Natural killer cell (primary cell): Measurements from ENCODE around the gene CAMK1. TPM values are rescaled to one million over a fixed set of nuclear protein-coding genes. Genes with fewer than 3 reads are reported as not detected.

Source experiments
- ATAC-seq, 3 donors: fragments of 150-1000 bp in 2 of 3; fragments of 200-7000 bp in 1 of 3; cut with Tn5 transposase; 1 replicate in 1 of 3; 2 replicates in 2 of 3; pipeline ENCODE4 v1.10.0; 2021; ENCODE audit warnings: mild to moderate bottlenecking in 2 of 3, moderate library complexity in 2 of 3
- DNase-seq, 2 donors: peaks; one replicate each; pipeline versions ENCODE4 v3.0.0 to v3.0.0-alpha.2; 2013 to 2021; ENCODE audit warnings: mixed read lengths in 1 of 2
- H3K27ac ChIP-seq: one replicate; pipeline ENCODE4 v1.5.1; 2013; ENCODE audit warnings: mild to moderate bottlenecking, low read length
- H3K27me3 ChIP-seq: one replicate; pipeline ENCODE4 v1.6.1; 2013; ENCODE audit warnings: low read length; ENCODE audit not compliant: control insufficient read depth, insufficient read depth
- H3K36me3 ChIP-seq: one replicate; pipeline ENCODE4 v1.6.1; 2013; ENCODE audit warnings: low read length; ENCODE audit not compliant: control insufficient read depth, insufficient read depth
- H3K4me1 ChIP-seq: one replicate; pipeline ENCODE4 v1.6.1; 2013; ENCODE audit warnings: low read length; ENCODE audit not compliant: control insufficient read depth, insufficient read depth
- H3K4me3 ChIP-seq: one replicate; pipeline ENCODE4 v1.5.1; 2013; ENCODE audit warnings: low read length
- H3K9me3 ChIP-seq: one replicate; pipeline ENCODE4 v1.6.1; 2013; ENCODE audit warnings: low read length; ENCODE audit not compliant: control insufficient read depth, insufficient read depth
- H3K27ac Mint-ChIP-seq, 2 donors: one replicate each; pipeline ENCODE4 v1.8.0; 2022; ENCODE audit warnings: mild to moderate bottlenecking in 2 of 2, mixed read lengths in 2 of 2, moderate library complexity in 1 of 2
- H3K27me3 Mint-ChIP-seq, 2 donors: one replicate each; pipeline ENCODE4 v1.8.0; 2022; ENCODE audit warnings: low read depth in 2 of 2, mixed read lengths in 2 of 2
- H3K36me3 Mint-ChIP-seq: one replicate; pipeline ENCODE4 v1.8.0; 2022; ENCODE audit warnings: mixed read lengths
- H3K4me1 Mint-ChIP-seq, 2 donors: one replicate each; pipeline ENCODE4 v1.8.0; 2022; ENCODE audit warnings: mixed read lengths in 2 of 2
- H3K4me3 Mint-ChIP-seq: one replicate; pipeline ENCODE4 v1.8.0; 2022; ENCODE audit warnings: mild to moderate bottlenecking, moderate library complexity, mixed read lengths
- H3K9me3 Mint-ChIP-seq, 2 donors: one replicate each; pipeline ENCODE4 v1.8.0; 2022; ENCODE audit warnings: mixed read lengths in 2 of 2
- WGBS: methylation state at CpG from one replicate; pipeline ENCODE4 v1.1.7; 2013; ENCODE audit warnings: missing lambda C conversion rate; ENCODE audit not compliant: insufficient coverage; 5-methylcytosine and 5-hydroxymethylcytosine counted together
- intact Hi-C: fragments of 100-400 bp; cut with micrococcal nuclease; formaldehyde crosslinking; loops from one replicate; pipeline ENCODE4 v1.14.2; 2022
- total RNA-seq, 4 donors: library from RNA; stranded (reverse); fragments of 120-200 nt in 1 of 4; gene quantifications; one replicate each; pipeline versions ENCODE4 v1.2.3 to v1.2.4, GENCODE V29; 2013 to 2022
- TF ChIP-seq, protein P1 (sequence below): fragments of 200-600 bp; IDR thresholded peaks from one replicate; pipeline ENCODE4 v1.8.0; 2022; ENCODE audit warnings: antibody characterized with exemption

The CAMK1 gene
- total RNA-seq, 3 donors from 2014 or later (not counting 1 experiment from before 2014, with no cell fraction given), result 7.4 to 20.4 (median 8.7) TPM

DNA sequence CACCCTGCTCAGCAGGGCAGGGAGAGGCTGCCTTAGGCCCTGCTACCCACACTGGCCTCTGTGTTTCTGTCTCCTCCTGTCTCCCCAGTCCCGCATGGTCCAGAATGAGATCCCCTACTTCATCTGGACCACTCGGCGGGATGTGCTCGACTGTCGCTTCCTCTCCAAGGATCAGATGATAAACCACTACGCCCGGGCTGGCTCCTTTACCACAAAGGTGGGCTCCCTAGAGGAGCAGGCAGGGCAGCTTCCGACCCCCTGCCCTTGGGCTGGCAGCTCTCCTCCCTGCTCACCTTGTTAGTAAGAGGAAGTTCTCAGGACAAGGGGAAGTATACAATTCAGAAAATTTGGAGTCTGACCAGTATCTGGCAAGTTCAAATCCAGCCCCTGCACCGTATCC, 46.2 kb upstream of the CAMK1 start:
- no peaks in the 10 kb centered on the region for H3K36me3 Mint-ChIP-seq
- Histone ChIP-seq H3K4me1 (peaks cover 1% of the 10 kb centered on the region), H3K36me3 (peaks cover 6% of the 10 kb centered on the region), H3K9me3 (no peaks in the 10 kb centered on the region), H3K4me3 (no peak overlapping the region), H3K27ac (no peak overlapping the region), H3K27me3 (no peaks in the 10 kb centered on the region)
- WGBS, result 91% methylated on average over 9 of the region's 9 CpGs
- no peak overlapping the region for H3K4me3 Mint-ChIP-seq
- TF ChIP-seq, protein P1, sequence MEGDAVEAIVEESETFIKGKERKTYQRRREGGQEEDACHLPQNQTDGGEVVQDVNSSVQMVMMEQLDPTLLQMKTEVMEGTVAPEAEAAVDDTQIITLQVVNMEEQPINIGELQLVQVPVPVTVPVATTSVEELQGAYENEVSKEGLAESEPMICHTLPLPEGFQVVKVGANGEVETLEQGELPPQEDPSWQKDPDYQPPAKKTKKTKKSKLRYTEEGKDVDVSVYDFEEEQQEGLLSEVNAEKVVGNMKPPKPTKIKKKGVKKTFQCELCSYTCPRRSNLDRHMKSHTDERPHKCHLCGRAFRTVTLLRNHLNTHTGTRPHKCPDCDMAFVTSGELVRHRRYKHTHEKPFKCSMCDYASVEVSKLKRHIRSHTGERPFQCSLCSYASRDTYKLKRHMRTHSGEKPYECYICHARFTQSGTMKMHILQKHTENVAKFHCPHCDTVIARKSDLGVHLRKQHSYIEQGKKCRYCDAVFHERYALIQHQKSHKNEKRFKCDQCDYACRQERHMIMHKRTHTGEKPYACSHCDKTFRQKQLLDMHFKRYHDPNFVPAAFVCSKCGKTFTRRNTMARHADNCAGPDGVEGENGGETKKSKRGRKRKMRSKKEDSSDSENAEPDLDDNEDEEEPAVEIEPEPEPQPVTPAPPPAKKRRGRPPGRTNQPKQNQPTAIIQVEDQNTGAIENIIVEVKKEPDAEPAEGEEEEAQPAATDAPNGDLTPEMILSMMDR, result no peak
- ATAC-seq, result no peak
- no peaks in the 10 kb centered on the region for H3K9me3 Mint-ChIP-seq
- H3K27me3 Mint-ChIP-seq, result no peaks in the 10 kb centered on the region
- H3K27ac Mint-ChIP-seq, result no peak overlapping the region
- no peak for DNase-seq
- intact Hi-C loops, result no loop called here
- H3K4me1 Mint-ChIP-seq, result peaks cover 12% of the 10 kb centered on the region in 2 donors

DNA sequence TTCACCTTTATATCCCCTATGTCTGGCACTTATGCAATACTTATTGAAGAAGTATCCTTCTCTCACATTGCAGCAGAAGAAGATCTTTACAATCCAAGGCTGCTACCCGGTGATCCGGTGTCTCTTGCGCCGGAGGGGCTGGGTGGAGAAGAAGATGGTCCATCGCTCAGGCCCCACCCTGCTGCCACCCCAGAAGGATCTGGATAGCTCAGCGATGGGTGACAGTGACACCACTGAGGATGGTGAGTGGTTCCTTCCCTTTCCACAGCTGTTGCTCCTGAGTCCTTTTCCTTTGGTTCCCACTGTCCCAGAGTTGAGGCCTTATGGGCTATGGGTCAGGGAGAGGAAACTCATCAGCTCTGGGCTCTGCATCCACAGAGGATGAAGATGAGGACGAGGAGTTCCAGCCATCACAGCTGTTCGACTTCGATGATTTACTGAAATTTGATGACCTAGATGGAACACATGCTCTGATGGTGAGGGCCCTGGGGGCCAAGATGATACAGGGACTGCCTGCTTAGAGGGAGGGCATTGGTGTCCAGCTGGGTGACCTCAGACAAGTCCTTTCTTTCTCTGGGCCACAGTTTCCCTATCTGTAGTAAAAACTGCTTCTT, 43.2 kb upstream of the CAMK1 start:
- H3K27me3 ChIP-seq, result no peaks in the 10 kb centered on the region
- H3K36me3 ChIP-seq, result no peaks in the 10 kb centered on the region
- DNase-seq, result no peak
- no peaks in the 10 kb centered on the region for H3K9me3 ChIP-seq
- Mint-ChIP-seq H3K9me3 (no peaks in the 10 kb centered on the region), H3K27me3 (no peaks in the 10 kb centered on the region), H3K36me3 (no peaks in the 10 kb centered on the region), H3K4me1 (peaks cover 33 to 38% of the 10 kb centered on the region in 2 donors), H3K4me3 (no peak overlapping the region), H3K27ac (no peak overlapping the region)
- TF ChIP-seq, protein P1, result no peak
- no peak overlapping the region for H3K27ac ChIP-seq
- intact Hi-C loops, result no loop called here
- no peak for ATAC-seq
- no peak overlapping the region for H3K4me3 ChIP-seq
- H3K4me1 ChIP-seq, result peaks cover 27% of the 10 kb centered on the region
- WGBS, result 98% methylated on average over 9 of the region's 9 CpGs

DNA sequence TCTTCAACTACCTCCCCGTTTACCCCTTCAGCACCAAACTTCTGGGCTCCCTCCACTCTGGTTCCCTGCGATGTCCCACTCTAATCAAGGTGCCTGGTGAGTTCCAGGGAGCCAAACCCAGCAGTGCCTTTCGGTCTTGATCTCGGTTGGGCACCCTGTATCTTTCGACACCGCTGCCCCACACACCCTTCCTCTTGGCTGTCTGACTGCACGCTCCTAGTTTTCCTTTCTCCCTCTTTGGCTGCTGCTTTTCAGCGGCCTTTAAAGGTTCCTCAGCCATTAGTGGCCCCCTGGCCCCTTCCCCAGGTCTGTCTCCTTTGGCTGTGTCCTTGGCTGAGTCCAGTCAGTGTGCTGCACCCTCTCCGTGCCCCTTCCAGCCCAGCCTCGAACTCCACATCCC, 41.1 kb upstream of the CAMK1 start:
- H3K4me3 ChIP-seq, result no peak overlapping the region
- no peaks in the 10 kb centered on the region for H3K27me3 Mint-ChIP-seq
- peaks cover 31% of the 10 kb centered on the region for H3K4me1 ChIP-seq
- peak overlapping the region; percentile 60 to 93 for H3K27ac Mint-ChIP-seq
- peaks cover 13% of the 10 kb centered on the region for H3K36me3 ChIP-seq
- H3K36me3 Mint-ChIP-seq, result no peaks in the 10 kb centered on the region
- peak overlapping the region; percentile 4 for H3K27ac ChIP-seq
- H3K4me3 Mint-ChIP-seq, result peak overlapping the region; percentile 90
- H3K9me3 Mint-ChIP-seq, result no peaks in the 10 kb centered on the region
- H3K4me1 Mint-ChIP-seq, result peaks cover 39 to 58% of the 10 kb centered on the region in 2 donors
- no peak for DNase-seq
- 94% methylated on average over 10 of the region's 10 CpGs for WGBS
- TF ChIP-seq, protein P1, result no peak
- no peak for ATAC-seq
- H3K27me3 ChIP-seq, result no peaks in the 10 kb centered on the region
- no peaks in the 10 kb centered on the region for H3K9me3 ChIP-seq
- intact Hi-C loops, result no loop called here

DNA sequence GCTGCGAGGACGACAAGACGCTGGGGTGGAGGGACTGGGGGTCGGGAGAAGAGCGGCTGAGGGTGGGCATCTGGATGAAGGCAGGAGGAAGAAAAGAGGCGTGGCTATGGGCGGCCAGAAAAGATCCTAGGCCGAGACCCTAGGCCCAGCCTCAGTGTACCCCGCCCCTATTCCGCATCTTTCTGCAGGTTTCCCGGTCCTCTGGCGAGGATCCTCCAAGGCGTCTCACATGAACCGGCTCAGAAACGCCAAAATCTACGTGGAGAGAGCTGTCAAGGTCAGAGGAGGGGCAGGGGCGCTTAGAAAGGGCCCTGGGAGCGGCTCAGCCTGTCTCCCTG, 40.7 kb upstream of the CAMK1 start:
- Histone ChIP-seq H3K27me3 (no peaks in the 10 kb centered on the region), H3K4me1 (peaks cover 31% of the 10 kb centered on the region), H3K9me3 (no peaks in the 10 kb centered on the region), H3K27ac (peak overlapping the region; percentile 4), H3K4me3 (peak overlapping the region; percentile 58), H3K36me3 (peaks cover 17% of the 10 kb centered on the region)
- 33% methylated on average over 18 of the region's 18 CpGs for WGBS
- DNase-seq, result no peak
- intact Hi-C loops, result no loop called here
- no peak for ATAC-seq
- peak overlapping the region; percentile 90 for H3K4me3 Mint-ChIP-seq
- H3K27ac Mint-ChIP-seq, result peak overlapping the region; percentile 60 to 93
- no peaks in the 10 kb centered on the region for H3K36me3 Mint-ChIP-seq
- H3K27me3 Mint-ChIP-seq, result no peaks in the 10 kb centered on the region
- peaks cover 39 to 58% of the 10 kb centered on the region in 2 donors for H3K4me1 Mint-ChIP-seq
- no peaks in the 10 kb centered on the region for H3K9me3 Mint-ChIP-seq
- TF ChIP-seq, protein P1, result no peak
